Ishikawa (cell line): Measurements from ENCODE around the gene LRFN3.

Source experiments
- CEBPB ChIP-seq: IDR thresholded peaks from 2 replicates; pipeline ENCODE4 v1.6.1; 2012
- TEAD4 ChIP-seq: IDR thresholded peaks from 2 replicates; pipeline ENCODE4 v1.6.1; 2012

GRCh38 chr19:35942235-35942634, 6.1 kb downstream of the LRFN3 start:
- TF ChIP-seq CEBPB (no peak), TEAD4 (no peak)
